Endodermal cell (in vitro differentiated cells): Measurements from ENCODE around the gene SLC25A41. TPM values are rescaled to one million over a fixed set of nuclear protein-coding genes. Genes with fewer than 3 reads are reported as not detected.

Source experiments
- DNase-seq: peaks from one replicate; pipeline ENCODE4 v3.0.0-alpha.2; 2017
- H3K27ac ChIP-seq: 2 replicates; pipeline ENCODE4 v1.5.1; 2013; ENCODE audit warnings: mild to moderate bottlenecking, low read depth, low read length, moderate library complexity
- H3K27me3 ChIP-seq: 2 replicates; pipeline ENCODE4 v1.6.1; 2013; ENCODE audit warnings: mild to moderate bottlenecking, low read length, moderate library complexity; ENCODE audit not compliant: insufficient read depth, control insufficient read depth, poor library complexity, severe bottlenecking
- H3K36me3 ChIP-seq: 2 replicates; pipeline ENCODE4 v1.7.0; 2013; ENCODE audit warnings: mild to moderate bottlenecking, low read length, moderate library complexity; ENCODE audit not compliant: control insufficient read depth, insufficient read depth
- H3K4me1 ChIP-seq: one replicate; pipeline ENCODE4 v1.7.0; 2013; ENCODE audit warnings: low read length; ENCODE audit not compliant: control insufficient read depth, insufficient read depth
- H3K4me3 ChIP-seq: 2 replicates; pipeline ENCODE4 v1.5.1; 2013; ENCODE audit warnings: mild to moderate bottlenecking, low read length, moderate library complexity
- H3K9ac ChIP-seq: 2 replicates; pipeline ENCODE4 v1.6.1; 2013; ENCODE audit warnings: mild to moderate bottlenecking, low read length, moderate library complexity; ENCODE audit not compliant: poor library complexity, severe bottlenecking; ENCODE audit errors: extremely low read depth
- H3K9me3 ChIP-seq: 2 replicates; pipeline ENCODE4 v1.6.1; 2013; ENCODE audit warnings: mild to moderate bottlenecking, low read length, moderate library complexity; ENCODE audit not compliant: control insufficient read depth
- H3K27ac Mint-ChIP-seq: 2 replicates; pipeline ENCODE4 v1.8.0; 2020; ENCODE audit warnings: mixed read lengths
- H3K27me3 Mint-ChIP-seq: 2 replicates; pipeline ENCODE4 v1.8.0; 2021; ENCODE audit warnings: mild to moderate bottlenecking, mixed read lengths; ENCODE audit not compliant: insufficient read depth
- H3K36me3 Mint-ChIP-seq: 2 replicates; pipeline ENCODE4 v1.8.0; 2020; ENCODE audit warnings: low read depth, mixed read lengths
- H3K4me1 Mint-ChIP-seq: 2 replicates; pipeline ENCODE4 v1.8.0; 2020; ENCODE audit warnings: mixed read lengths
- H3K4me3 Mint-ChIP-seq: 2 replicates; pipeline ENCODE4 v1.8.0; 2020; ENCODE audit warnings: mild to moderate bottlenecking, moderate library complexity, mixed read lengths
- H3K9me3 Mint-ChIP-seq: 2 replicates; pipeline ENCODE4 v1.8.0; 2020; ENCODE audit warnings: mild to moderate bottlenecking, mixed read lengths
- WGBS, 2 experiments: methylation state at CpG; one replicate each; pipeline versions ENCODE4 v1.1.5 to v1.1.7; 2013; ENCODE audit warnings: missing lambda C conversion rate in 2 of 2, mixed read lengths in 1 of 2; ENCODE audit not compliant: insufficient coverage in 1 of 2, insufficient read length in 1 of 2; 5-methylcytosine and 5-hydroxymethylcytosine counted together
- total RNA-seq, 2 donors: library from RNA; stranded (reverse); fragmentation: NEBNext Ultra II Directional in 1 of 2; extraction: Animal tissue kit (Norgen Biotek cat#: 25700) in 1 of 2; gene quantifications; 2 replicates in 1 of 2; 3 replicates in 1 of 2; pipeline ENCODE4 v1.2.1, GENCODE V29; 2021
- TF ChIP-seq, protein P1 (sequence below): fragments of 200-600 bp; sonication (generic); conservative IDR thresholded peaks from 2 replicates; pipeline ENCODE4 v1.5.0; 2021; ENCODE audit warnings: antibody characterized with exemption, mild to moderate bottlenecking

Gene SLC25A41
- total RNA-seq, 2 donors from 2014 or later: 0.46 TPM; not detected in 1

DNA sequence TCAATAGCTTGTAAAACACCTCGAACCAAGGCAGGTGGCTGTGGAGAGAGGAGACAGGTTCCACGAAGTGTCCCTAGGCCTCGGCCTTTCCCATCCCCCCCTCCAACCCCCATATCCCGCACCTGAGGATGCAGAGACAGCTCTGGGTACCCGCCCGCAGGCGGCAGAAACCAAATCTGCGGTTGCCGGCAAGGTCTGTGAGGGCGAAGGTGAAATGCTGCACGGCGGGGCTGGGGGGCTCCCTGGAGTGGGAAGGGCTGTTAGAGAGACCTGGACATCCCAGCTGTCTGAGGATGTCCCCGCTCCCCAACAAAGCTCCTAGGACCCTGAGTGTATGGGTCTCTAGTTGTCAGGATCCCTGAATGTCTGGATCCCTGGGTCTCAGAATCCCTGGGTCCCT, 45.3 kb upstream of the SLC25A41 start:
- Mint-ChIP-seq H3K27me3 (peaks cover 31% of the 10 kb centered on the region), H3K4me1 (no peaks in the 10 kb centered on the region), H3K4me3 (no peak overlapping the region), H3K36me3 (no peaks in the 10 kb centered on the region), H3K9me3 (no peaks in the 10 kb centered on the region), H3K27ac (no peak overlapping the region)
- WGBS, 2 experiments: 95 to 97% methylated on average over 8 to 11 of the region's 13 CpGs
- H3K9me3 ChIP-seq: no peaks in the 10 kb centered on the region
- TF ChIP-seq, protein P1, sequence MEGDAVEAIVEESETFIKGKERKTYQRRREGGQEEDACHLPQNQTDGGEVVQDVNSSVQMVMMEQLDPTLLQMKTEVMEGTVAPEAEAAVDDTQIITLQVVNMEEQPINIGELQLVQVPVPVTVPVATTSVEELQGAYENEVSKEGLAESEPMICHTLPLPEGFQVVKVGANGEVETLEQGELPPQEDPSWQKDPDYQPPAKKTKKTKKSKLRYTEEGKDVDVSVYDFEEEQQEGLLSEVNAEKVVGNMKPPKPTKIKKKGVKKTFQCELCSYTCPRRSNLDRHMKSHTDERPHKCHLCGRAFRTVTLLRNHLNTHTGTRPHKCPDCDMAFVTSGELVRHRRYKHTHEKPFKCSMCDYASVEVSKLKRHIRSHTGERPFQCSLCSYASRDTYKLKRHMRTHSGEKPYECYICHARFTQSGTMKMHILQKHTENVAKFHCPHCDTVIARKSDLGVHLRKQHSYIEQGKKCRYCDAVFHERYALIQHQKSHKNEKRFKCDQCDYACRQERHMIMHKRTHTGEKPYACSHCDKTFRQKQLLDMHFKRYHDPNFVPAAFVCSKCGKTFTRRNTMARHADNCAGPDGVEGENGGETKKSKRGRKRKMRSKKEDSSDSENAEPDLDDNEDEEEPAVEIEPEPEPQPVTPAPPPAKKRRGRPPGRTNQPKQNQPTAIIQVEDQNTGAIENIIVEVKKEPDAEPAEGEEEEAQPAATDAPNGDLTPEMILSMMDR: no peak
- H3K36me3 ChIP-seq: no peaks in the 10 kb centered on the region
- no peak overlapping the region for H3K4me3 ChIP-seq
- H3K27me3 ChIP-seq: peaks cover 17% of the 10 kb centered on the region
- no peaks in the 10 kb centered on the region for H3K4me1 ChIP-seq
- no peak overlapping the region for H3K9ac ChIP-seq
- H3K27ac ChIP-seq: no peak overlapping the region
- DNase-seq: no peak

DNA sequence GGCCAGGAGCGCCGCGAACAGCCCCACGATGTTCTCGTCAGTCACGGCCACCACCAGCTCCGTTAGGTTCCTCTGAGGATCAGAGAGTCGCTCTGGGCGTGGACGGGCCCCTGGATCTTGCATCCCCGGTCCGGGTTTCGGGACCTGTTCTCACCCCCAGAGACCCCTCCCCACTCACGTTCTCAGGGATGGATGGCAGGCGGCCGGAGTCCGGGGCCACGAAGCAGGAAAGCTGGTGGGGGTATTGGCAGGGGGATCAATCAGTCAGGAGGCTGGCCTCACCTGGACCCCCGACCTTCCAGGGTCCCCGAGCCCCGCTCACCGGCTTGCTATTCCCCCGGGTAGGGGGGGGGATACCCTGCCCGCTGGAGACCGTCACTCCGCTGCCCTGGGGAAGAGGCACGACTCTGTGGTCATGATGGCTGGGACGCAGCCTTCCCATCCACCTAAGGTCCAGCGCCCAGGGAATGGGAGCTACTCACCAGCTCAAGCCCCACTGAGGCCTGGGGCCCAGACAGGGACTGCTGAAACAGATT, 43.4 kb upstream of the SLC25A41 start:
- H3K36me3 ChIP-seq: no peaks in the 10 kb centered on the region
- no peak for DNase-seq
- peaks cover 17% of the 10 kb centered on the region for H3K27me3 ChIP-seq
- Mint-ChIP-seq H3K36me3 (no peaks in the 10 kb centered on the region), H3K9me3 (no peaks in the 10 kb centered on the region), H3K4me3 (peak overlapping the region; percentile 52), H3K27me3 (peaks cover 32% of the 10 kb centered on the region), H3K27ac (no peak overlapping the region), H3K4me1 (no peaks in the 10 kb centered on the region)
- no peaks in the 10 kb centered on the region for H3K9me3 ChIP-seq
- 25 to 71% methylated on average over 6 to 28 of the region's 29 CpGs for WGBS, 2 experiments
- H3K9ac ChIP-seq: no peak overlapping the region
- no peak overlapping the region for H3K27ac ChIP-seq
- no peaks in the 10 kb centered on the region for H3K4me1 ChIP-seq
- TF ChIP-seq, protein P1: no peak
- peak overlapping the region; percentile 77 for H3K4me3 ChIP-seq

DNA sequence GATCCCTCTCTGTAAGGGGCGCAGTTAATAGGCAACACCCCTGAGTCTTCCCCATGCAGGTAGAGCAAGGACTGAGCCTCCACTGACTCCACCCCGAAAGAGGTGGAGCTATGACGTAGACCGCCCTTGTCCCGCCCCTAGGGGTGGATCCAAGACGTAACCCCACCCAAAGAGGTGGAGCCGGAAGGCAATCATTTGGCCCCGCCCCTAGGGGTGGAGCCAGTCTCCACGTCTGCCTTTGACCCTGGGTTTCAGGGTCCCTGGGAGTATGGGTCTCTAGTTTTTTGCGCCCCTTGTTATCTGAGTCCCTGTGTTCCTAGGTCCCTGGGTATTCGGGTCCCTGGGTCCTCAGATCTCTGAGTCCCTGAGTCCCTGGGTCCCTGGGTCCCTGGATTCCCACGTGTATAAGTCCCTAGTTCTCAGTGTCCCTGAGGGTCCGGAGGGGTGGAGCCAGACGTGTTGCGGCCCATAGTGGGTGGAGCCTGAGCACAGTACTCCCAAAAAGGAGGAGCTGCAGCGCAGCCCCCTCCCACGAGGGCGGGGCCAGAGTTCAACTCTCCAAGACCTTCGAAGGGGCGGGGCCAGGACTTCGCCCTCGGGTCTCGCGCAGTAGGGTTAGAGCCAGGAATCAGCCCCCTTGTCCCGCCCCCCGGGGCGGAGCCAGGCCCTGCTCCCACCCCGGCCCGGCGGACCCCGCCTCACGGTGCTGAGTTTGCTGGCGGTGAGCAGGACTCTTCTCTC, 42.8 kb upstream of the SLC25A41 start:
- peak; percentile 100 for DNase-seq
- Mint-ChIP-seq H3K4me1 (no peaks in the 10 kb centered on the region), H3K27ac (peak overlapping the region; percentile 94), H3K27me3 (peaks cover 32% of the 10 kb centered on the region), H3K9me3 (no peaks in the 10 kb centered on the region), H3K4me3 (peak overlapping the region; percentile 52), H3K36me3 (no peaks in the 10 kb centered on the region)
- TF ChIP-seq, protein P1: no peak
- peaks cover 17% of the 10 kb centered on the region for H3K27me3 ChIP-seq
- no peak overlapping the region for H3K9ac ChIP-seq
- 3 to 7% methylated on average over 18 to 33 of the region's 33 CpGs for WGBS, 2 experiments
- H3K27ac ChIP-seq: no peak overlapping the region
- no peaks in the 10 kb centered on the region for H3K36me3 ChIP-seq
- H3K4me1 ChIP-seq: no peaks in the 10 kb centered on the region
- no peaks in the 10 kb centered on the region for H3K9me3 ChIP-seq
- peak overlapping the region; percentile 84 for H3K4me3 ChIP-seq
